Activated naive CD4-positive, alpha-beta T cell treated with anti-CD3 and anti-CD28 coated beads, Interleukin-2, amount 10 ng/mL, durations not matched to agents 7 days and 5 days (primary cell): ENCODE measurements around the gene WSCD1.

Experiments
- CTCF ChIA-PET: fragments of 350-600 bp; sonication (Branson Sonifier 250); formaldehyde crosslinking; loops from one replicate; lab custom pipeline; 2021; ENCODE audit warnings: antibody characterized with exemption; lab: Charles Lee
- DNase-seq: peaks from one replicate; pipeline ENCODE4 v3.0.0-alpha.2; 2020
- H3K27ac Mint-ChIP-seq: one replicate; pipeline ENCODE4 v1.8.0; 2021; ENCODE audit warnings: mild to moderate bottlenecking, moderate library complexity, mixed read lengths
- H3K27me3 Mint-ChIP-seq: one replicate; pipeline ENCODE4 v1.8.0; 2021; ENCODE audit warnings: mild to moderate bottlenecking, mixed read lengths
- H3K36me3 Mint-ChIP-seq: one replicate; pipeline ENCODE4 v1.8.0; 2021; ENCODE audit warnings: mixed read lengths
- H3K4me1 Mint-ChIP-seq: one replicate; pipeline ENCODE4 v1.8.0; 2021; ENCODE audit warnings: mixed read lengths
- H3K4me3 Mint-ChIP-seq: one replicate; pipeline ENCODE4 v1.8.0; 2021; ENCODE audit warnings: mild to moderate bottlenecking, moderate library complexity, mixed read lengths
- H3K9me3 Mint-ChIP-seq: one replicate; pipeline ENCODE4 v1.8.0; 2021; ENCODE audit warnings: mixed read lengths

Gene WSCD1

DNA sequence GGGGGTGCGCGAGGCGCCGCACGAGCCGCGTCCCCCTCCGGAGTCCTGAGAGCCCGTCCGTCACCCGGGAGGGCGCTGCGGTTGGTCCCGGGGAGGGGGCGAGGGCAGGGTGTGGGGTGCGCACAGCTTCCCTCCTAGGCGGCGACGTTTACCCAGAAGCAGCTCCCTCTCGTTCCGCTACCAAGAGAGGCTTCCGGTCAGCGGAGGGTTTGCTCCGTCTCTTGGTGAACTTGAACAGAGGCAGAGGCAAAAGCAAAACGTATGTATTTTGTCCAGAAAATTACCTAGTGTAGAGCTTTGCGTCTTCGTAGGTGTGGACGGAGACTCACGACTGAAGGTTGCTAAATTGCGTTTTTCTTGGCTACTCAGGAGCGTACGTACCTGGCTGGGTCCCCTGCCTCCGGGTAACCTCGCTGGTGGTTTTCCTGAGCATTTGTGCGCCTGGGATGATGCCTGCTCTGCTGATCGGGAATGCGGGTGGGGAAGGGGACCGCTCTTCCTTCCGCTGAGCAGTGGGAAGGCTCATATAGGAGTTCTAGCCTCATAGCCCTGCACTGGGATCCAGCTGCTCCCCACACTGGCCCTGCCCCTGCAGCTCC, 833 bp downstream of the WSCD1 start:
- no peaks in the 10 kb centered on the region for H3K9me3 Mint-ChIP-seq
- H3K4me1 Mint-ChIP-seq, result peaks cover 6% of the 10 kb centered on the region
- peaks cover 74% of the 10 kb centered on the region for H3K27me3 Mint-ChIP-seq
- DNase-seq, result no peak
- peaks cover 1% of the 10 kb centered on the region for H3K36me3 Mint-ChIP-seq
- CTCF ChIA-PET, result no interaction called here
- no peak overlapping the region for H3K27ac Mint-ChIP-seq
- peak overlapping the region; percentile 25 for H3K4me3 Mint-ChIP-seq

- H3K36me3 Mint-ChIP-seq, result peaks cover 1% of the 10 kb centered on the region
- no peak overlapping the region for H3K27ac Mint-ChIP-seq
- H3K4me3 Mint-ChIP-seq, result no peak overlapping the region
- H3K9me3 Mint-ChIP-seq, result no peaks in the 10 kb centered on the region
- CTCF ChIA-PET, result no interaction called here
- no peak for DNase-seq
- H3K4me1 Mint-ChIP-seq, result peaks cover 6% of the 10 kb centered on the region
- peaks cover 68% of the 10 kb centered on the region for H3K27me3 Mint-ChIP-seq
These were observed 1.4 kb downstream of the WSCD1 start for GRCh38 chr17:6071528-6072065.

- Mint-ChIP-seq H3K9me3 (no peaks in the 10 kb centered on the region), H3K4me3 (no peak overlapping the region), H3K27me3 (peaks cover 63% of the 10 kb centered on the region), H3K27ac (no peak overlapping the region), H3K36me3 (peaks cover 1% of the 10 kb centered on the region), H3K4me1 (peaks cover 6% of the 10 kb centered on the region)
- CTCF ChIA-PET, result interaction anchor here (0.6 kb wide), 1 partner anchor 218 kb away, joined by 3 read pairs; no protein-coding TSS in a partner anchor
- DNase-seq, result no peak
These were observed 2.0 kb downstream of the WSCD1 start for GRCh38 chr17:6072157-6072556.

GRCh38 chr17:6072611-6073010, 2.4 kb downstream of the WSCD1 start:
- Mint-ChIP-seq H3K4me3 (no peak overlapping the region), H3K27me3 (peaks cover 58% of the 10 kb centered on the region), H3K36me3 (peaks cover 1% of the 10 kb centered on the region), H3K9me3 (no peaks in the 10 kb centered on the region), H3K27ac (no peak overlapping the region), H3K4me1 (peaks cover 6% of the 10 kb centered on the region)
- no peak for DNase-seq
- CTCF ChIA-PET, result interaction anchor here (0.6 kb wide), 1 partner anchor 219 kb away, joined by 3 read pairs; no protein-coding TSS in a partner anchor

DNA sequence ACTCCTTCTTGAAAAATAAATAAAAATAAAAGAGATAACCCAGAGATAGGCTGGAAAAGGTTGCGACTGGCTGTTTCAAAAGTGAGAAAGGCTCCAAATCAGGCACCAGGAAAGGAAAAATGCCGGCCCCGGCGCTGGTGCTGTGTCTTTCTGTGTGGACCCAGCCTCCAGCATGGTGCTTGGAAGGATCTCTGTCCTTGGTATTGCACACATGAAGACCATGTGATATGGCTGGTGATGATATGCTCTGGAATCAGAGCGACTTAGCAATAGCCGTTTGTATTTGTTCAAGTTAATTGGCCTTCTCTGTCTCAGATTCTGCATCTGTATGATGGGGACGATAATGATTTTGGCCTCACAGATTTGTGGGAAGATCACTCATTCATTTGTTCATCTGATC, 3.4 kb downstream of the WSCD1 start:
- CTCF ChIA-PET, result no interaction called here
- H3K27ac Mint-ChIP-seq, result no peak overlapping the region
- peaks cover 48% of the 10 kb centered on the region for H3K27me3 Mint-ChIP-seq

GRCh38 chr17:6075050-6075449, 4.9 kb downstream of the WSCD1 start:
- no peaks in the 10 kb centered on the region for H3K4me1 Mint-ChIP-seq
- H3K36me3 Mint-ChIP-seq, result no peaks in the 10 kb centered on the region
- H3K27ac Mint-ChIP-seq, result no peak overlapping the region
- H3K4me3 Mint-ChIP-seq, result no peak overlapping the region
- DNase-seq, result no peak
- CTCF ChIA-PET, result no interaction called here
- H3K9me3 Mint-ChIP-seq, result no peaks in the 10 kb centered on the region
- peaks cover 34% of the 10 kb centered on the region for H3K27me3 Mint-ChIP-seq

More for the DNA sequence above, 3.4 kb downstream of the WSCD1 start:
- Mint-ChIP-seq H3K9me3 (no peaks in the 10 kb centered on the region), H3K36me3 (peaks cover 1% of the 10 kb centered on the region), H3K4me1 (peaks cover 6% of the 10 kb centered on the region), H3K4me3 (no peak overlapping the region)
- no peak for DNase-seq

- Mint-ChIP-seq H3K4me3 (no peak overlapping the region), H3K27ac (no peak overlapping the region), H3K9me3 (no peaks in the 10 kb centered on the region), H3K27me3 (peaks cover 31% of the 10 kb centered on the region), H3K4me1 (no peaks in the 10 kb centered on the region), H3K36me3 (no peaks in the 10 kb centered on the region)
- CTCF ChIA-PET, result no interaction called here
- no peak for DNase-seq
These were observed 5.7 kb downstream of the WSCD1 start for GRCh38 chr17:6075845-6076244.

GRCh38 chr17:6077752-6078151, 7.6 kb downstream of the WSCD1 start:
- no peaks in the 10 kb centered on the region for H3K9me3 Mint-ChIP-seq
- H3K4me3 Mint-ChIP-seq, result no peak overlapping the region
- H3K27me3 Mint-ChIP-seq, result peaks cover 12% of the 10 kb centered on the region
- no peak for DNase-seq
- CTCF ChIA-PET, result no interaction called here
- H3K4me1 Mint-ChIP-seq, result no peaks in the 10 kb centered on the region
- no peak overlapping the region for H3K27ac Mint-ChIP-seq
- no peaks in the 10 kb centered on the region for H3K36me3 Mint-ChIP-seq

DNA sequence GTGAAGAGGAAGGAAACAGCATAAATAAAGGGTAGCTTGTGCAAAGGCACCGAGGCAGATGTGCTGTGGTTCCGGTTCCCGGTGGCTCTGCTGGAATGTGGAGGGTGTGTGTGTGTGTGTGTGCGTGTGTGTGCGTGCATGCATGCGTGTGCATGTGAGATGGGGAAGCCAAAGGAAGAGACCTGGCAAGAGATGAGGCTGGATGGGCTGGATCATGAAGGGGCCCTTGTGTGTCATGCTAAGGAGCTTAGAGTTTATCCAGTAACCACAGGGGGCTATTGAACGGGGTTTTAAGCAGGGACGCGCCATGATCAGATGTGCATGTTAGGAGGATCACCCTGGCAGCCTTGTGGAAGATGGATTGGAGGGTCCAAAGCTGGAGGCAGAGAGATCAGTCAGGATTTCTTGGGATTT, 8.3 kb downstream of the WSCD1 start:
- Mint-ChIP-seq H3K4me3 (no peak overlapping the region), H3K27ac (no peak overlapping the region), H3K27me3 (peaks cover 6% of the 10 kb centered on the region), H3K36me3 (no peaks in the 10 kb centered on the region), H3K4me1 (no peaks in the 10 kb centered on the region), H3K9me3 (no peaks in the 10 kb centered on the region)
- DNase-seq, result no peak
- CTCF ChIA-PET, result no interaction called here

- CTCF ChIA-PET, result no interaction called here
- no peak for DNase-seq
- Mint-ChIP-seq H3K4me3 (no peak overlapping the region), H3K4me1 (no peaks in the 10 kb centered on the region), H3K27ac (no peak overlapping the region), H3K27me3 (peaks cover 6% of the 10 kb centered on the region), H3K36me3 (no peaks in the 10 kb centered on the region), H3K9me3 (no peaks in the 10 kb centered on the region)
These were observed 9.1 kb downstream of the WSCD1 start for GRCh38 chr17:6079155-6079888.

DNA sequence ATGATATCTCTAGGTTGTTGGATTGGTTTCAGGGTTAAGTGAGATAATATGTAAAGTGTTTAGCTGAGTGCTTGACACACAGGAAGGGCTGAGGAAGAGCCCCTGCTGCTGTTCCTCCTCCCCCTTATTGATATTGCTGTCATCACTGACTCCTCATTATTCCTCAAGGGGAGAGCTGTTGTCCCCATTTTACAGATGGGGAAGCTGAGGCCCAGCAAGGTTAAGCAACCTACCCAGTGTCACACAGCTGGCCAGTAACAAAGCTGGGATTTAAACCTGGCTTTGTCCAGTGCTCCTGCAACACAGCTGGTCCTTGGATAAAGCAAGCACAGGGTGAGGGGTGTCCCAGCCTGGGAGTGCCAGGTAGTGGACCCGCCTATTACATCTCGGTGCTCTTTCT, 9.8 kb downstream of the WSCD1 start:
- Mint-ChIP-seq H3K9me3 (no peaks in the 10 kb centered on the region), H3K27me3 (peaks cover 6% of the 10 kb centered on the region), H3K4me3 (no peak overlapping the region), H3K36me3 (no peaks in the 10 kb centered on the region), H3K27ac (no peak overlapping the region), H3K4me1 (no peaks in the 10 kb centered on the region)
- DNase-seq, result no peak
- CTCF ChIA-PET, result no interaction called here

DNA sequence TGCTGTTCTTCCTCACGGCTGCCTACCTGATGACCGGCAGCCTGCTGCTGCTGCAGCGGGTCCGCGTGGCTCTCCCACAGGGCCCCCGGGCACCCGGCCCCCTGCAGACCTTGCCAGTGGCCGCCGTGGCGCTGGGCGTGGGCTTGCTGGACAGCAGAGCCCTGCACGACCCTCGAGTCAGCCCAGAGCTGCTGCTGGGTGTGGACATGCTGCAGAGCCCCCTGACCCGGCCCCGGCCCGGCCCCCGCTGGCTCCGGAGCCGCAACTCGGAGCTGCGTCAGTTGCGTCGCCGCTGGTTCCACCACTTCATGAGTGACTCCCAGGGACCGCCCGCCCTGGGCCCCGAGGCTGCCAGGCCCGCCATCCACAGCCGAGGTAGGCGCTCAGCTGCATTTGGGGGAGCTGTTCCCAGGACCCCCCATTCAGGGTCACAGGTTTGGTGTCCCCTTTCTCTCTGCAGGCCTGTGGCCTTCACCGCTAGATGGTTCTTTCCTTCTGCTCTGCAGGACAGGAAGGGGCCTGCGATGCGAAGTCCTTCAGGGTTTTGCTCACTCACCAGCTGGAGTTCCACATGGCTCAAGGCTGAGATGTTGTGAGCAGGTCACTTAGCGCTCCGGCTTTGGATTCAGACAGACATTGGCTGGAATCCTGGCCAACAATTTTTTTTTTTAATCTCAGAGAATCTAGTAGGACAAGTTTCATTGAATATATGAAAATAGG, 10.7 kb downstream of the WSCD1 start:
- no peaks in the 10 kb centered on the region for H3K36me3 Mint-ChIP-seq
- no peak for DNase-seq
- no peaks in the 10 kb centered on the region for H3K27me3 Mint-ChIP-seq
- no peak overlapping the region for H3K27ac Mint-ChIP-seq
- H3K4me1 Mint-ChIP-seq, result no peaks in the 10 kb centered on the region
- H3K9me3 Mint-ChIP-seq, result no peaks in the 10 kb centered on the region
- H3K4me3 Mint-ChIP-seq, result no peak overlapping the region
- CTCF ChIA-PET, result no interaction called here

DNA sequence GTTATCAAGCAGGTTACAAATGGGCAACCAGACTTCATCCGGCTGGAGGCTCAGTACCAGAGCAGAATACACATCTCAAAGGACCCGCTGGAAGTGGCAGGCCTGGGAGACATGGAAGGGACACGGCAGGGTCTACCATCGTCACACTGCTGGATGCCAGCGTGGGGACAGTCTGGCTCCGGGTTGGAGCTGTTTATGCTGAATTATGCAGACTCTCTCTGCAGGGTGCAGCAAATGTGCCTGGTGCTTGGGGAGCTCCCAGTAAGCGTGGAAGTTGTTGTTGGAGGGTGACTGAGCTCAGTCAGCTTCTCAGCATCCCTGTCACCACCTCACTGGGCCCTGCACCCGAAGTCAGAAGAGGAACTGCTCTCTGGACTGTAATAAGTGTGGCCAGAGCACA, 12.2 kb downstream of the WSCD1 start:
- Mint-ChIP-seq H3K36me3 (no peaks in the 10 kb centered on the region), H3K27ac (no peak overlapping the region), H3K4me3 (no peak overlapping the region), H3K9me3 (no peaks in the 10 kb centered on the region), H3K27me3 (no peaks in the 10 kb centered on the region), H3K4me1 (no peaks in the 10 kb centered on the region)
- CTCF ChIA-PET, result no interaction called here
- DNase-seq, result no peak

DNA sequence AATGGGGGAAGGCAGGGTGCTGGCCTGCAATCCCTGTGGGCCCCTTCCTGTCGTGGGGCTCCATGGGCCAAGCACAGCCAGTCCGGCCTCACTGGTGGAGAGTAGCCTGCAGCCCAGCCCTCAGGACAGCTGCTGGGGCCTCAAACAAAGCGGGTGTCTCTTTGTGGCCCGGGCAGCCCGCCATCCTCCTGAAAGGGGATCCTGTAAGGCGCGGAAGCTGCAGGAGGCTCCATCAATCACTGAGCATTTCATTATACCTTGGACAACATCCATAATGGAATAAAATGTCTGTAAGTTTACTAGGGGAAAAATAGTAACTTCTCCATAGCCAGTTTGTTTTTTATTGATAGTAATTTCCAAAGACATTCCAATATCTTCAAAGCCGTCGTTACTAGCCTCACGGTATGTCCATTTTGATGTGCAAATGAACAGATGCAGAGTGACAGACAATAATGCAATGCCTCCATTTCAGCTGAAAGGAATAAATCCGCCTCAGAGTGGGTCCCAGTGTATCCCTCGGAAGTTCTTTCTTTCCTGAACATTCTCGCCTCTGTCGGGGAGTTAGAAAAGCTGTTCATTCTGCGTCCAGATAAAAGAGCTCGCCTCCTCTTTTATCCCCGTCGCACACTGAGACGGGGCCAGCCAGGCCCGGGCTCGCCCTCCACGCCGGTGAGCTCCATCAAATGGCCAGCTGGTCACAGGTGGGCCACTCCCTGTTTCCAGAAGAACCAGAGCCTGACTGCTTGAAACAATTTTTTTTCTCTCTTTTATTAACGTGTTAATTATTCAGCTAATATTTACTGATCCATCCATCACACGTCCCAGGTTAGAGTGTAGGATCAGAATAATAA, 14.4 kb downstream of the WSCD1 start:
- no peaks in the 10 kb centered on the region for H3K4me1 Mint-ChIP-seq
- CTCF ChIA-PET, result interaction anchor here (0.5 to 0.6 kb wide), 2 partner anchors 43 to 704 kb away, joined by 3 read pairs; no protein-coding TSS in a partner anchor
- H3K27ac Mint-ChIP-seq, result no peak overlapping the region
- H3K27me3 Mint-ChIP-seq, result no peaks in the 10 kb centered on the region
- DNase-seq, result no peak
- H3K36me3 Mint-ChIP-seq, result no peaks in the 10 kb centered on the region
- no peaks in the 10 kb centered on the region for H3K9me3 Mint-ChIP-seq
- H3K4me3 Mint-ChIP-seq, result no peak overlapping the region
